GM21825 (cell line): ENCODE measurements around the gene DYNLL2.
"Not testable (repeated sequence)": the region's sequence is repeated elsewhere in the genome, so short reads cannot be mapped to it uniquely, and the experiment has no call there.

Experiments used
- ATAC-seq: cut with Tn5 transposase; IDR thresholded peaks from one replicate; pipeline ENCODE4 v1.9.1; 2021; ENCODE audit warnings: mild to moderate bottlenecking, moderate library complexity; ENCODE audit not compliant: unreplicated experiment

DYNLL2 gene

GRCh38 chr17:58066401-58066800 is 16.8 kb upstream of the DYNLL2 start:
- ATAC-seq, result no peak

DNA sequence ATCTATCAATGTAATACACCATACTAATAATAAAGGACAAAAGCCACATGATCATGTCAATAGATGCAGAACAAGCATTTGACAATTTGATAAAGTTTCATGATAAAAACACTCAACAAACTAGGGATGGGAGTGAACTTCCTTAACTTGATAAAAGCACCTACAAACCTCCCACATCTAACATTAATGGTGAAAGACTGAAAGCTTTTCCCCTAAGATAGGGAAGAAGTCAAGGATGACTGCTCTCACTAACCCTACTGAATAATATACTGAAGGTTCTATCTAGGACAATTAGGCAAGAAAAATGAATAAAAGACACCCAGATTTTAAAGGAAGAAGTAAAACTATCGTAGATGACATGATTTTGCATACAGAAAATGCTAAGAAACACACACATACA is 10.4 kb upstream of the DYNLL2 start:
- no peak for ATAC-seq

DNA sequence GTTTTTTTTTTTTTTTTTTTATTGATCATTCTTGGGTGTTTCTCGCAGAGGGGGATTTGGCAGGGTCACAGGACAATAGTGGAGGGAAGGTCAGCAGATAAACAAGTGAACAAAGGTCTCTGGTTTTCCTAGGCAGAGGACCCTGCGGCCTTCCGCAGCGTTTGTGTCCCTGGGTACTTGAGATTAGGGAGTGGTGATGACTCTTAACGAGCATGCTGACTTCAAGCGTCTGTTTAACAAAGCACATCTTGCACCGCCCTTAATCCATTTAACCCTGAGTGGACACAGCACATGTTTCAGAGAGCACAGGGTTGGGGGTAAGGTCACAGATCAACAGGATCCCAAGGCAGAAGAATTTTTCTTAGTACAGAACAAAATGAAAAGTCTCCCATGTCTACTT is 10.0 kb upstream of the DYNLL2 start:
- ATAC-seq, result not testable (repeated sequence)

GRCh38 chr17:58074406-58074805 is 8.8 kb upstream of the DYNLL2 start:
- not testable (repeated sequence) for ATAC-seq

DNA sequence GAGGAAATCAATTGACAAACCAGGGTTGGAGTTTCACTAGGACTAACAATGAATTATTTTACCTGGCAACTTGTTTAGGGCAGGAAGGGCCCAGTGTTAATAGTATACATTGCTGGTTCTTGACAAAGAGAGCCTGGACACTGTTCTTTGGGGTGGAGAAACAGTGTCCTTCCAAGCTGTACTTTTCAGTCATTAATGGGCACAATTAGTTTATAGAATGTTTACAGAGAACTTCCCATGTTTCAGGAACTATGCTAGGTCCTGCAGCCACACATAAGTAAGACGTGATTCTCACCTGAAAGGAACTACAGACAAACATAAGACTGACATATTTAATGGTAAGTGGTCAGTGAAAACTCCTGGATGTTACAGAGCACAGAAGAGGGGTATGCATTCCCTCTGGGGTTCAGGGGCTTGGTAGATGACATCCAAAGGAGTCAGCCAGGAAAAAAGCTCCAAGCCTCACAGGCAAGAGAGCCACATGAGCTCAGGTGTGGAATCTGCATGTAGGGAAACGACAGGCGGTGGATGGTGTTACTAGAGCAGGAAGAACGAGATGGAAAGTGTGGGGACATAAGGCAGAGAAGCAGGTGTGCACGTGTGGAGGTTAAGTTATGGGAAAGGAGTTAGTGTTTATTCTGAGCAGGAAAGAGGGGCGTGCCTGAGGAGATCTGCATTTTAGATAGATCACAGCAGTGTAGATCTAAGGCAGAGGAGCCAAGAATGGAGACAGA is 3.8 kb upstream of the DYNLL2 start:
- no peak for ATAC-seq

- ATAC-seq, result no peak
Observed at GRCh38 chr17:58081646-58082340, 1.4 kb upstream of the DYNLL2 start.

- no peak for ATAC-seq
Observed at GRCh38 chr17:58082341-58082869, 814 bp upstream of the DYNLL2 start.

DNA sequence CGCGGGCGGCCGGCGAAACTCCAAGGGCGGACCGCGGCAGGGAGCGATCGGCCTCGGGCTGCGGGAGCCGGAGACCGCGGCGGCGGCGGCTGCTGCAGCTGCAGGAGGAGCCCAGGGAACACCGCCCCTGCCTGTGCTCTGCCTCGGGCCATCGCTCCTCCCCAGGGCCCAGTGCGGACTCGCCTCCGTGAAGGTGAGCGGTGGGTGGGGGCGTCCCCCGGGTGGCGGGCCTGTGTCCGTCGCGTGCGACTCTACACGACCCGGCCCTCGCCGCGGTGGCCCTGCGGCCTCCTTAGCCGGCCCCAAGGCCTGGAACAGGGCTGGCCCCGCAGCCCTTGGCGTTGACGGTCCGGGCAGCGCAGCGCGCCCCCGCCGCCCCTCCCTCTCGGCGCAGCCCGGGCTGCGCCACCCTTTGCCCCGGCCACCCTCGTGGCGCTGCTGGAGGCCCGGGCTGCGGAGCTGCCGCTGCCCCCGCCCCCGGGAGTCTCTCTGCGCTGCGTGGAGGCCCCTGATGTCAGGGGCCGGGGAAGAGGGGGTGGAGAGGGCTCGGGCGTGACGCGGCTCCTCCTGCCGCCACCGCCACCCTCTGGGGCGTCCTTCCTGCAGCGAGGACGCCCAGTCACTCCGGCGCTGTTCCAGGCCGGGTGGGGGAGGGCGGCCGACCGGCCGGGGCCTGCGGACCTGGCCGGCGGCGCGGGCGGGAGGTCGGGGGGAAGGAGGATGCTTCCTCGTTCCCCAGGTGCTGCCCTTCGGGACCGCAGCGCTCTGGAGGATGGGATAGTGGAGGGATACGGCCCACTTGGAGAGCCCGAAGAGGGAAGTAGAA is 485 bp downstream of the DYNLL2 start:
- peak; percentile 46 for ATAC-seq

GRCh38 chr17:58084317-58084981 is 1.2 kb downstream of the DYNLL2 start:
- ATAC-seq, result no peak

- ATAC-seq, result no peak
Observed at GRCh38 chr17:58085039-58085715, 2.0 kb downstream of the DYNLL2 start.

DNA sequence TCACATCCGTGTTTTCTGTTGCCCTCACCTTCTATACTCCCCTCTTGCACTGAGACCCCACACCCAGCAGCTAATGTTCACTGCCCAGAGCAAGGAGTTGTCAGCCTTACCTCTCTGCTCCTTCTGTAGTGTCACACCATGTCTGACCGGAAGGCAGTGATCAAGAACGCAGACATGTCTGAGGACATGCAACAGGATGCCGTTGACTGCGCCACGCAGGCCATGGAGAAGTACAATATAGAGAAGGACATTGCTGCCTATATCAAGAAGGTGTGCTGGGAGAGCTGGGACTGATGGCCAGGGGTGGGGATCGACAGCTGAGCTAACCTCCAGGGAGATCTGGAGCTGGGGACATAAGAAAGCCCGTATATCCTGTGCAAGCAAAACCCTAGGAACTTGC is 3.7 kb downstream of the DYNLL2 start:
- ATAC-seq, result no peak

DNA sequence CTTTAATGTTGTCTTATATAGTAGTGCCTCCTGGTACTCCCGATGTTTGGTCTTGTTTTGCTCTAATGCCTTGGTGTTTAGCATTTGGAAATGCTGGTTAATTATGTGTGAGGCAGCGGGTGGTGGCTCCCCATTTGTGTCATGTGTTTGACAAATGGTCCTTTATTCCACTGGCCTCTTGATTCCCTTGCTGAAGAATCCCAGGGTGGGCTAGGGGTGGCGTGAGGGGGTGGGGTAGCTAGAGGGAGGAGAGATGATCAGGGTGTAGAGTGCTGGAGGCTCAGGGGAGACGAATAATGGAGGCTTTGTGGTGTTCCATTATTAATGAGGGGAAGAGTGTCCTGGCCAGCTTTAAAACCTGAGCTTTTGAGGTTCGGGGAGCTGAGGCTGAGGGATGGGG is 5.4 kb downstream of the DYNLL2 start:
- ATAC-seq, result no peak

GRCh38 chr17:58089111-58089510 is 5.9 kb downstream of the DYNLL2 start:
- ATAC-seq, result no peak

- ATAC-seq, result no peak
Observed at GRCh38 chr17:58091024-58091567, 7.9 kb downstream of the DYNLL2 start.

GRCh38 chr17:58092101-58092796 is 9.0 kb downstream of the DYNLL2 start:
- ATAC-seq, result no peak

- ATAC-seq, result no peak
Observed at GRCh38 chr17:58092797-58093385, 9.7 kb downstream of the DYNLL2 start.

DNA sequence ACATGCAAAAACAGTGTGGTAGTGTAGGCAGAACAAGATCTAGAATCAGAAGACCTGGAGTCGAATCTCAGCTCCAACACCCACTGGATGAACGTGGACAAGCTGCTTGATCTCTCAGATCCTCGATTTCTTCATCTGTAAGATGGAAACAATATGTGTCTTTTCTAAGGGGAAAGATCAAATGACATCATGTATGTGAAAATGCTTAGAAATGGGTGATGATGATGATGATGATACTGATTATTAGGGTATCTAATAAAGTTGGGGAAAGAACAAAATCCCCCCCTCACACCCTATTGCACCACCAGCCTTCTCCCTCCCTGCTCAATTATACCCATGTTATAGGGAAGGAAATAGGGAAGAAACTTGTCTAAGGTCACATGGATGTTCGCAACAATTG is 10.9 kb downstream of the DYNLL2 start:
- no peak for ATAC-seq

- no peak for ATAC-seq
Observed at GRCh38 chr17:58096892-58097291, 13.7 kb downstream of the DYNLL2 start.
